H1 (cell line): ENCODE measurements around the gene CALR. TPM values are rescaled to one million over a fixed set of nuclear protein-coding genes. Genes with fewer than 3 reads are reported as not detected.

Experiments used
- BACH1 ChIP-seq: IDR thresholded peaks from 2 replicates; pipeline ENCODE4 v1.6.1; 2012; ENCODE audit warnings: low read length, improper control_type of control experiment
- BRCA1 ChIP-seq: IDR thresholded peaks from 2 replicates; pipeline ENCODE4 v1.6.1; 2012; ENCODE audit warnings: low read depth, low read length, improper control_type of control experiment
- EGR1 ChIP-seq: IDR thresholded peaks from 2 replicates; pipeline ENCODE4 v1.6.1; 2011; ENCODE audit warnings: low read depth, low read length, borderline replicate concordance
- MAX ChIP-seq: IDR thresholded peaks from 2 replicates; pipeline ENCODE4 v1.6.1; 2012; ENCODE audit warnings: inconsistent platforms
- PHF8 ChIP-seq: fragments of 200-600 bp; sonication (generic); conservative IDR thresholded peaks from 2 replicates; pipeline ENCODE4 v1.7.1; 2012; ENCODE audit warnings: low read depth, mild to moderate bottlenecking, inconsistent platforms, low read length, moderate library complexity
- RBBP5 ChIP-seq: IDR thresholded peaks from 2 replicates; pipeline ENCODE4 v1.7.1; 2012; ENCODE audit warnings: low read depth, mild to moderate bottlenecking, inconsistent platforms, low read length, moderate library complexity, borderline replicate concordance
- RNF2 ChIP-seq: fragments of 200-900, 300-1000 bp; sonication (generic); IDR thresholded peaks from 2 replicates; pipeline ENCODE4 v1.7.1; 2016; ENCODE audit warnings: borderline replicate concordance, low read depth, mild to moderate bottlenecking, antibody characterized with exemption, low read length; ENCODE audit not compliant: poor library complexity, severe bottlenecking; ENCODE audit errors: missing control alignments
- SP1 ChIP-seq: IDR thresholded peaks from 2 replicates; pipeline ENCODE4 v1.6.1; 2011; ENCODE audit warnings: low read depth, low read length
- SUZ12 ChIP-seq: fragments of 200-600 bp; sonication (generic); IDR thresholded peaks from 2 replicates; pipeline ENCODE4 v1.6.1; 2012; ENCODE audit warnings: mild to moderate bottlenecking, inconsistent platforms, low read length, moderate library complexity, mixed read lengths
- YY1 ChIP-seq: IDR thresholded peaks from 2 replicates; pipeline ENCODE4 v1.6.1; 2011; ENCODE audit warnings: low read depth, mild to moderate bottlenecking, low read length
- polyA plus RNA-seq, 7 experiments: library from polyadenylated mRNA; depleted of rRNA in 3 of 7; stranded (reverse) in 5 of 7; unstranded in 2 of 7; fragments of >200 nt in 5 of 7; fragments of 200-250 nt in 2 of 7; gene quantifications; 1 replicate in 5 of 7; 2 replicates in 1 of 7; 4 replicates in 1 of 7; pipeline versions ENCODE4 v1.2.1 to v1.2.3, GENCODE V29; 2011 to 2013; ENCODE audit warnings: missing spikeins in 2 of 7, mixed read lengths in 2 of 7
- total RNA-seq: library from RNA; stranded (reverse); fragmentation: NEBNext Ultra II Directional; extraction: Animal tissue kit (Norgen Biotek cat#: 25700); gene quantifications from 2 replicates; pipeline ENCODE4 v1.2.1, GENCODE V29; 2021

CALR gene
- total and polyA plus RNA-seq, 2 of the 8 experiments (the other 6 are each of a cell fraction or from before 2014, with no cell fraction given): 591 to 1,155 TPM

GRCh38 chr19:12937927-12938778 lies at the start of gene CALR (continued):
- TF ChIP-seq SP1 (peak; percentile 100), MAX (peak; percentile 24), SUZ12 (peak; percentile 63; the same call in 1 of the 2 replicates), RBBP5 (0 out of 2 replicates have a peak, but pooled peaks have one; percentile 3), PHF8 (peak; percentile 95), BRCA1 (no peak), YY1 (peak; percentile 34; the same call in 1 of the 2 replicates), EGR1 (0 out of 2 replicates have a peak, but pooled peaks have one; percentile 13), RNF2 (no peak), BACH1 (peak; percentile 99)
